Measurements from ENCODE around the gene FAM171A1.
A peak's percentile ranks its signal among the peaks of the same experiment; 100 is the strongest.
"Not testable (repeated sequence)": the region's sequence is repeated elsewhere in the genome, so short reads cannot be mapped to it uniquely, and the experiment has no call there.

FAM171A1 gene

GRCh38 chr10:15370856-15371701, at the start of gene FAM171A1:
FAM171A1 (minus strand) TSS chr10:15371289; CDS start chr10:15371052, 237 bp downstream.
- DNase-seq, result peak; percentile 64

GRCh38 chr10:15420858-15421257, 49.8 kb upstream of the FAM171A1 start:
- DNase-seq, result no peak

GRCh38 chr10:15419279-15419874, 48.3 kb upstream of the FAM171A1 start:
- peak; percentile 49 for DNase-seq

- no peak for DNase-seq
Measured at GRCh38 chr10:15416034-15416433, 44.9 kb upstream of the FAM171A1 start.

- no peak for DNase-seq
Measured at GRCh38 chr10:15411010-15411409, 39.9 kb upstream of the FAM171A1 start.

GRCh38 chr10:15409350-15409749, 38.3 kb upstream of the FAM171A1 start:
- DNase-seq, result not testable (repeated sequence)

- no peak for DNase-seq
Measured at GRCh38 chr10:15408557-15408956, 37.5 kb upstream of the FAM171A1 start.

GRCh38 chr10:15405319-15405718, 34.2 kb upstream of the FAM171A1 start:
- DNase-seq, result no peak

- no peak for DNase-seq
Measured at GRCh38 chr10:15401382-15401781, 30.3 kb upstream of the FAM171A1 start.

GRCh38 chr10:15400461-15400860, 29.4 kb upstream of the FAM171A1 start:
- DNase-seq, result not testable (repeated sequence)

- no peak for DNase-seq
Measured at GRCh38 chr10:15399060-15399661, 28.1 kb upstream of the FAM171A1 start.

- DNase-seq, result no peak
Measured at GRCh38 chr10:15395935-15396334, 24.8 kb upstream of the FAM171A1 start.

- no peak for DNase-seq
Measured at GRCh38 chr10:15393139-15393825, 22.2 kb upstream of the FAM171A1 start.

GRCh38 chr10:15391491-15391890, 20.4 kb upstream of the FAM171A1 start:
- DNase-seq, result no peak

- not testable (repeated sequence) for DNase-seq
Measured at GRCh38 chr10:15388172-15388571, 17.1 kb upstream of the FAM171A1 start.

- no peak for DNase-seq
Measured at GRCh38 chr10:15387021-15387420, 15.9 kb upstream of the FAM171A1 start.

GRCh38 chr10:15385552-15386455, 14.7 kb upstream of the FAM171A1 start:
- no peak for DNase-seq

- DNase-seq, result no peak
Measured at GRCh38 chr10:15381420-15381819, 10.3 kb upstream of the FAM171A1 start.

GRCh38 chr10:15379078-15379477, 8.0 kb upstream of the FAM171A1 start:
- no peak for DNase-seq

GRCh38 chr10:15378569-15378968, 7.5 kb upstream of the FAM171A1 start:
- no peak for DNase-seq

- DNase-seq, result no peak
Measured at GRCh38 chr10:15374566-15374965, 3.5 kb upstream of the FAM171A1 start.

GRCh38 chr10:15374156-15374555, 3.1 kb upstream of the FAM171A1 start:
- DNase-seq, result no peak

Measured in midbrain (tissue), 1 donor.